ENCODE measurements around the gene LRCOL1.

Gene LRCOL1

GRCh38 chr12:132588319-132588718 lies 22.1 kb downstream of the LRCOL1 start:
- TF ChIP-seq CTCF (IDR thresholded peaks at IDR 0.05; ENCODE audit: extremely low read depth, insufficient read depth, missing control alignments) = no peak
- in situ Hi-C loops (cut with MboI; ENCODE audit: low pct_unique_long_range_greater_than_20kb, low sequenced_read_pairs, unreplicated experiment) = no loop called here
- no peak for DNase-seq (ENCODE audit: low spot score)

GRCh38 chr12:132587781-132588180 lies 22.6 kb downstream of the LRCOL1 start:
- TF ChIP-seq CTCF (IDR thresholded peaks at IDR 0.05; ENCODE audit: extremely low read depth, insufficient read depth, missing control alignments) = no peak
- in situ Hi-C loops (cut with MboI; ENCODE audit: low pct_unique_long_range_greater_than_20kb, low sequenced_read_pairs, unreplicated experiment) = no loop called here
- no peak for DNase-seq (ENCODE audit: low spot score)

- in situ Hi-C loops (cut with MboI; ENCODE audit: low pct_unique_long_range_greater_than_20kb, low sequenced_read_pairs, unreplicated experiment) = no loop called here
- DNase-seq (ENCODE audit: low spot score) = no peak
Observed at GRCh38 chr12:132586929-132587328, 23.5 kb downstream of the LRCOL1 start.

GRCh38 chr12:132585177-132585576 lies 25.2 kb downstream of the LRCOL1 start:
- TF ChIP-seq CTCF (IDR thresholded peaks at IDR 0.05; ENCODE audit: extremely low read depth, insufficient read depth, missing control alignments) = no peak
- no peak for DNase-seq (ENCODE audit: low spot score)
- in situ Hi-C loops (cut with MboI; ENCODE audit: low pct_unique_long_range_greater_than_20kb, low sequenced_read_pairs, unreplicated experiment) = no loop called here

More at GRCh38 chr12:132586929-132587328, 23.5 kb downstream of the LRCOL1 start:
- no peak for TF ChIP-seq CTCF (IDR thresholded peaks at IDR 0.05; ENCODE audit: extremely low read depth, insufficient read depth, missing control alignments)

- no peak for TF ChIP-seq CTCF (IDR thresholded peaks at IDR 0.05; ENCODE audit: extremely low read depth, insufficient read depth, missing control alignments)
- no peak for DNase-seq (ENCODE audit: low spot score)
- in situ Hi-C loops (cut with MboI; ENCODE audit: low pct_unique_long_range_greater_than_20kb, low sequenced_read_pairs, unreplicated experiment) = no loop called here
Observed at GRCh38 chr12:132584429-132584828, 26.0 kb downstream of the LRCOL1 start.

GRCh38 chr12:132583736-132584135 lies 26.6 kb downstream of the LRCOL1 start:
- no peak for DNase-seq (ENCODE audit: low spot score)
- in situ Hi-C loops (cut with MboI; ENCODE audit: low pct_unique_long_range_greater_than_20kb, low sequenced_read_pairs, unreplicated experiment) = no loop called here
- TF ChIP-seq CTCF (IDR thresholded peaks at IDR 0.05; ENCODE audit: extremely low read depth, insufficient read depth, missing control alignments) = no peak

GRCh38 chr12:132583411-132583710 lies 27.0 kb downstream of the LRCOL1 start:
- in situ Hi-C loops (cut with MboI; ENCODE audit: low pct_unique_long_range_greater_than_20kb, low sequenced_read_pairs, unreplicated experiment) = no loop called here
- TF ChIP-seq CTCF (IDR thresholded peaks at IDR 0.05; ENCODE audit: extremely low read depth, insufficient read depth, missing control alignments) = no peak
- DNase-seq (ENCODE audit: low spot score) = no peak
